Pancreas (tissue), 10 donors: ENCODE data around the gene FAT2. TPM values are rescaled to one million over a fixed set of nuclear protein-coding genes. Genes with fewer than 3 reads are reported as not detected.

ENCODE experiments used
- ATAC-seq, 4 donors: fragments of 200-7000 bp; cut with Tn5 transposase; one replicate each; pipeline versions ENCODE4 v1.8.0 to v1.9.1; 2020; ENCODE audit warnings: mild to moderate bottlenecking in 4 of 4, moderate library complexity in 4 of 4
- DNase-seq, 6 donors: peaks; one replicate each; pipeline ENCODE4 v3.0.0-alpha.2; 2020
- FAIRE-seq: peaks from 2 replicates; lab custom pipeline; 2012; peaks lifted over from hg19 to GRCh38; lab: Jason Lieb, UNC
- H3K27ac ChIP-seq, 4 donors: fragments of 200-600 bp; sonication (generic); 1 replicate in 3 of 4; 2 replicates in 1 of 4; pipeline versions ENCODE4 v1.5.0 to v1.8.0; 2020
- H3K27me3 ChIP-seq, 4 donors: fragments of 200-600 bp; one replicate each; pipeline ENCODE4 v1.8.0; 2021
- H3K36me3 ChIP-seq, 3 donors: fragments of 200-600 bp; sonication (generic) in 1 of 3; one replicate each; pipeline versions ENCODE4 v1.5.0 to v1.8.0; 2020 to 2021
- H3K4me1 ChIP-seq, 3 donors: fragments of 200-600 bp; one replicate each; pipeline ENCODE4 v1.8.0; 2021
- H3K4me3 ChIP-seq, 4 donors: fragments of 200-600 bp; sonication (generic) in 2 of 4; one replicate each; pipeline versions ENCODE4 v1.5.0 to v1.8.0; 2020 to 2021
- H3K9me3 ChIP-seq, 4 donors: fragments of 200-600 bp; one replicate each; pipeline ENCODE4 v1.8.0; 2021
- WGBS, 2 donors: extraction: QIAGEN DNeasy Blood & Tissue Kit; methylation state at CpG; one replicate each; pipeline ENCODE4 v1.1.7; 2013; 5-methylcytosine and 5-hydroxymethylcytosine counted together
- intact Hi-C, 3 donors: fragments of 100-400 bp; cut with DNase I; formaldehyde crosslinking; loops; one replicate each; pipeline versions ENCODE4 v1.11.1 to v1.14.2; 2022
- polyA plus RNA-seq, 2 donors: library from polyadenylated mRNA; stranded (reverse); fragments of 200-250 nt; gene quantifications; one replicate each; pipeline ENCODE4 v1.2.3, GENCODE V29; 2013
- total RNA-seq, 6 donors: library from RNA; stranded (reverse); fragmentation: NEBNext Ultra II Directional in 4 of 6; extraction: Animal tissue kit (Norgen Biotek cat#: 25700) in 4 of 6; gene quantifications; one replicate each; pipeline versions ENCODE4 v1.2.1 to v1.2.4, GENCODE V29; 2021 to 2023
- TF ChIP-seq, protein P1 (sequence below), 4 donors: fragments of 200-600 bp; sonication (generic) in 3 of 4; IDR thresholded peaks; one replicate each; pipeline versions ENCODE4 v1.5.0 to v1.8.0; 2021; ENCODE audit warnings: antibody characterized with exemption in 4 of 4
- donor health status: healthy with polysubstance abuse.
- donor health status: DM: no; HTN: no; CAD: no; lungs with moderate emphysema.
- donor health status: DM: no; HTN: no; CAD: no.
- donor health status: control.
- donor health status: control.
- donor health status: Bipolar disorder and iron deficiency.
- donor health status: DM: yes; HTN: yes; CAD: no.
- donor health status: DM: no; HTN: no; CAD: no.
- donor health status: DM: no; HTN: no; CAD: no.
- donor health status: DM: yes; HTN: yes; CAD: no.

The FAT2 gene
- total and polyA plus RNA-seq, 8 donors, result under 0.01 to 0.06 (median 0.03) TPM; not detected in 4

DNA sequence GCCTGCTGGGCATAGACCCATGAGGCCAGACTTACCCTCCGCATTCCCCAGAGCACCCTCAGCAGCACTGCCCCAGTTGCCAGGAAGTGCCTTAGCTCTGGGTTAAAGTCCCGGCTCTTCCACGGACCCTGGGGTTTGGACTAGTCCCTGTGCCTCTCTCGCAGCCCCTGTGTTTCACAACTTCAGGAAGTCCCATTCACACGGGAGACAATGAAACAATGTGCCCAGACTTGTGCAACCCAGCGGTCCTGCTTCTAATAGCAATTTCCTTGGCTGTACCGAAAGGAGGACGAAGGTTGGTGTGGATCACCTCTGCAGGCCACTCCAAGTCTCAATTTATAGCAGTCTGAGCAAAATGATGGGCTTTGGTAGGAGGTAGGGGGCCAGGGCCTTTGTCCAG lies 41.8 kb upstream of the FAT2 start:
- intact Hi-C loops, result no loop called here
- Histone ChIP-seq H3K27ac (no peak overlapping the region), H3K27me3 (no peaks in the 10 kb centered on the region), H3K36me3 (no peaks in the 10 kb centered on the region), H3K4me1 (no peaks in the 10 kb centered on the region), H3K9me3 (no peaks in the 10 kb centered on the region), H3K4me3 (no peak overlapping the region)
- ATAC-seq, result peak in 1 of 4 donors; percentile 20
- DNase-seq, result no peak
- TF ChIP-seq, protein P1, sequence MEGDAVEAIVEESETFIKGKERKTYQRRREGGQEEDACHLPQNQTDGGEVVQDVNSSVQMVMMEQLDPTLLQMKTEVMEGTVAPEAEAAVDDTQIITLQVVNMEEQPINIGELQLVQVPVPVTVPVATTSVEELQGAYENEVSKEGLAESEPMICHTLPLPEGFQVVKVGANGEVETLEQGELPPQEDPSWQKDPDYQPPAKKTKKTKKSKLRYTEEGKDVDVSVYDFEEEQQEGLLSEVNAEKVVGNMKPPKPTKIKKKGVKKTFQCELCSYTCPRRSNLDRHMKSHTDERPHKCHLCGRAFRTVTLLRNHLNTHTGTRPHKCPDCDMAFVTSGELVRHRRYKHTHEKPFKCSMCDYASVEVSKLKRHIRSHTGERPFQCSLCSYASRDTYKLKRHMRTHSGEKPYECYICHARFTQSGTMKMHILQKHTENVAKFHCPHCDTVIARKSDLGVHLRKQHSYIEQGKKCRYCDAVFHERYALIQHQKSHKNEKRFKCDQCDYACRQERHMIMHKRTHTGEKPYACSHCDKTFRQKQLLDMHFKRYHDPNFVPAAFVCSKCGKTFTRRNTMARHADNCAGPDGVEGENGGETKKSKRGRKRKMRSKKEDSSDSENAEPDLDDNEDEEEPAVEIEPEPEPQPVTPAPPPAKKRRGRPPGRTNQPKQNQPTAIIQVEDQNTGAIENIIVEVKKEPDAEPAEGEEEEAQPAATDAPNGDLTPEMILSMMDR (IDR thresholded peaks at IDR 0.05), result no peak
- no peak for FAIRE-seq
- 78 to 81% methylated on average over 8 of the region's 8 CpGs for WGBS, 2 donors

DNA sequence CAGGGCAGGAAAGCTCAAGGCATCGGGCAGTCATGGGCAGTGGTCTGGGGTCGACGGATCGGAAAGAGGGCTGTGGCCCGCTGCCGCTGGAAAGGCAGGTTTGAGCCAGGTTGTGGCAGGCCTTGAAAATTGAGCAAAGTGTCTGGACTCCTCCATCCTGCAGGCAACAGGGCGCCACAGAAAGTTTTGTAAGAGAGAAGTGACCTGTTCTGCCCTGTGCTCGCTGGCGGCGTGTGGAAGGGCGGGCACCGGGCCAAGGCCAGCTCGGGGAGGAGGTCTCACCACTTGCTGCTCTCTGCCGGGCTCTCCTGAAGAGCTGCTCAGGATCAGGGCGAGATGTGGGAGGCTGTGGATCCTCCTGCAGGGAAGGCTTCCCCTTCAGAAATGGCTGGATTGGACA lies 41.4 kb upstream of the FAT2 start:
- DNase-seq (no peak), ATAC-seq (no peak), FAIRE-seq (no peak)
- H3K9me3 ChIP-seq, result no peaks in the 10 kb centered on the region
- H3K4me1 ChIP-seq, result no peaks in the 10 kb centered on the region
- H3K4me3 ChIP-seq, result no peak overlapping the region
- H3K36me3 ChIP-seq, result no peaks in the 10 kb centered on the region
- no peak overlapping the region for H3K27ac ChIP-seq
- TF ChIP-seq, protein P1 (IDR thresholded peaks at IDR 0.05), result no peak
- WGBS, 2 donors, result 54 to 67% methylated on average over 15 of the region's 15 CpGs
- H3K27me3 ChIP-seq, result no peaks in the 10 kb centered on the region
- intact Hi-C loops, result no loop called here

DNA sequence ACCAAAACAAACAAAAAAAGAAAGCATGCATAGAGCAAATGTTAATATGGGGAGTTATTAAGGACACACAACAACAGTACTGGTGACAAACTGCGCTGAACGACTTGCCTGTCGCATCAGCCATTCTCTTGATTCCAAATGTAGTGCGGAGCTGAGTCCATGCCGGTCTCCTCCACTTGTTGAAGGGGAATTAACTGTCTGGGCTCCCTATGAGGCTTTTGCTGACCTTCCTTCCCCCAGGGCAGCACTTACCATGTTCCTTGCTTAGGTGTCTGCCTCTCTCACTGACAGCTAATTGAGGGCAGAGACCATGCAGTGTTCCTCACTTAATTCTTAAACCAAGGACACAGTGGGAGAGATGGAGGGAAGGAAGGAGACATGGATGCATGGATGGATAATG lies 40.8 kb upstream of the FAT2 start:
- ATAC-seq (no peak), FAIRE-seq (no peak), DNase-seq (no peak)
- intact Hi-C loops, result no loop called here
- Histone ChIP-seq H3K27ac (no peak overlapping the region), H3K9me3 (no peaks in the 10 kb centered on the region), H3K4me1 (no peaks in the 10 kb centered on the region), H3K36me3 (no peaks in the 10 kb centered on the region), H3K27me3 (no peaks in the 10 kb centered on the region), H3K4me3 (no peak overlapping the region)
- 87 to 94% methylated on average over 5 of the region's 5 CpGs for WGBS, 2 donors
- TF ChIP-seq, protein P1 (IDR thresholded peaks at IDR 0.05), result no peak

DNA sequence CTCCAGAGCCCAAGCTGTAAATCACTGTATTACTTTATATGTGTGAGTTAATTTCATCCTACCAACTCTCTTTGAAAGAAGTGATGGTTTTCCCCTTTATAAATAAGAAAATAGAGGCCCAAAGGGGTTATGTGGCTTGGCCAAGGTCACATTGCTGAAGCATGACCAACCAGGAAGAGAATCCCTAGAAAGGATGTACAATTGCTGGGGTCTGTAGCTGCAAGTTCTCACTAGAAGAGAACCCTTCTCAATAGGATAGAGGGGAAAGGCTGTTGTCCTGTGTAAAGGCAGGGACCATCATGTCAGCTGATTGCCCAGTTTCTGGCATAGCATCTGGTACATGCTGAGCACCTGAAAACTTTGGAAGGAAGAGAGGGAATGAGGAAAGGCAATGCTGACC lies 39.0 kb upstream of the FAT2 start:
- no peak for FAIRE-seq
- H3K4me3 ChIP-seq, result no peak overlapping the region
- no peaks in the 10 kb centered on the region for H3K27me3 ChIP-seq
- intact Hi-C loops, result no loop called here
- no peaks in the 10 kb centered on the region for H3K4me1 ChIP-seq
- no peaks in the 10 kb centered on the region for H3K9me3 ChIP-seq
- H3K27ac ChIP-seq, result no peak overlapping the region
- TF ChIP-seq, protein P1 (IDR thresholded peaks at IDR 0.05), result no peak
- DNase-seq, result no peak
- H3K36me3 ChIP-seq, result no peaks in the 10 kb centered on the region
- no peak for ATAC-seq

DNA sequence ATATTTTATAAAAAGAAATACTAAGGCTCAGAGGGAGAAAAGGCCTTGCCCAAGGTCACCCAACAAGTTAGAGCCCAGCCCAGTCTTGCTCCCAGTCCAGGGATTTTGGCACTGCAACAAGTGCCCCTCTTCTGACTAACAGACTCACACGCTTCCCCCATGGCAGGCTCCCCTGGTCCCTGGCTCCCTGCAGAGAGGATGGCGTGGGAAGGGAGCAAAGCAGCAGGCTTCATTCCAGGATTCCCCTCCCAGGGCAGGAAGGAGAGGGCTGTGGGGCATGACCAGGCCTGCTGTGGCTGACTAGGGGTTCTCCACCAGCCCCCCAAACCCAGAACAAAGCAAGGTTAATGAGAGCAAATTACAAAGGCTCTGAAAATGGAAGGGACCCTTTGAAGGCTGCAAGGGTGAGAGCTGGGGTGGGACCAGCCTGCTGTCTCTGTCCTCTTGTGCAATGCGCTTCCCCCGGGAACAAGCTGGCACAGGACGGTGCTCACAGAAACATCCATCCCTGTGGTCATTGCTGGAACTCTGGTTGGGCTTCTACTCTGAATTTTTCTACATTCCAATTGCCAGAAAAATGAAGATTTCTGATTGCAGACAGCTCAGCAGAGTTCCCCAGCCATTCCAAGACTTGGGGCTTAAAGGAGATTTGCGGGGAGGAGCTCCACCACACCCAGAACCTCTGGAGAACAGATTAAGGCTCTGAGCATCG lies 37.1 kb upstream of the FAT2 start:
- Histone ChIP-seq H3K27ac (no peak overlapping the region), H3K27me3 (no peaks in the 10 kb centered on the region), H3K36me3 (no peaks in the 10 kb centered on the region), H3K9me3 (no peaks in the 10 kb centered on the region), H3K4me3 (no peak overlapping the region), H3K4me1 (no peaks in the 10 kb centered on the region)
- FAIRE-seq, result no peak
- ATAC-seq, result peak in 1 of 4 donors; percentile 34
- no peak for DNase-seq
- TF ChIP-seq, protein P1 (IDR thresholded peaks at IDR 0.05), result no peak
- intact Hi-C loops, result no loop called here
- 72 to 74% methylated on average over 7 of the region's 7 CpGs for WGBS, 2 donors
